Mammary epithelial cell (primary cell): ENCODE measurements around the gene KIF26B.

ENCODE experiments used
- EZH2 ChIP-seq: IDR thresholded peaks from 2 replicates; pipeline ENCODE4 v1.6.1; 2012; ENCODE audit warnings: low read length, inconsistent platforms, borderline replicate concordance
- TF ChIP-seq, protein P1 (sequence below), 2 donors: IDR thresholded peaks in 1 of 2; conservative IDR thresholded peaks in 1 of 2; 2 replicates each; pipeline ENCODE4 v1.5.1; 2011 to 2012; ENCODE audit warnings: inconsistent platforms in 2 of 2, low read length in 2 of 2, mild to moderate bottlenecking in 2 of 2, control low read depth in 1 of 2, low read depth in 1 of 2; ENCODE audit not compliant: insufficient read depth in 1 of 2; ENCODE audit errors: extremely low read depth in 1 of 2

- no peak for TF ChIP-seq EZH2
- TF ChIP-seq, protein P1, sequence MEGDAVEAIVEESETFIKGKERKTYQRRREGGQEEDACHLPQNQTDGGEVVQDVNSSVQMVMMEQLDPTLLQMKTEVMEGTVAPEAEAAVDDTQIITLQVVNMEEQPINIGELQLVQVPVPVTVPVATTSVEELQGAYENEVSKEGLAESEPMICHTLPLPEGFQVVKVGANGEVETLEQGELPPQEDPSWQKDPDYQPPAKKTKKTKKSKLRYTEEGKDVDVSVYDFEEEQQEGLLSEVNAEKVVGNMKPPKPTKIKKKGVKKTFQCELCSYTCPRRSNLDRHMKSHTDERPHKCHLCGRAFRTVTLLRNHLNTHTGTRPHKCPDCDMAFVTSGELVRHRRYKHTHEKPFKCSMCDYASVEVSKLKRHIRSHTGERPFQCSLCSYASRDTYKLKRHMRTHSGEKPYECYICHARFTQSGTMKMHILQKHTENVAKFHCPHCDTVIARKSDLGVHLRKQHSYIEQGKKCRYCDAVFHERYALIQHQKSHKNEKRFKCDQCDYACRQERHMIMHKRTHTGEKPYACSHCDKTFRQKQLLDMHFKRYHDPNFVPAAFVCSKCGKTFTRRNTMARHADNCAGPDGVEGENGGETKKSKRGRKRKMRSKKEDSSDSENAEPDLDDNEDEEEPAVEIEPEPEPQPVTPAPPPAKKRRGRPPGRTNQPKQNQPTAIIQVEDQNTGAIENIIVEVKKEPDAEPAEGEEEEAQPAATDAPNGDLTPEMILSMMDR (conservative IDR thresholded peaks at IDR 0.05 in 1 of 2, IDR thresholded peaks at IDR 0.05 in 1 of 2; ENCODE audit: extremely low read depth in 1 of 2, insufficient read depth in 1 of 2, low read depth in 1 of 2, low read length in 2 of 2), result no peak
These were observed 306.9 kb downstream of the KIF26B start for GRCh38 chr1:245461681-245462080.
